H1 (cell line): Measurements from ENCODE around the gene CDH16.

ENCODE experiments used
- SIN3A ChIP-seq, 2 experiments: IDR thresholded peaks in 1 of 2; conservative IDR thresholded peaks in 1 of 2; 2 replicates each; pipeline ENCODE4 v1.6.1; 2011 to 2012; ENCODE audit warnings: low read length in 2 of 2, improper control_type of control experiment in 1 of 2, low read depth in 1 of 2, mild to moderate bottlenecking in 1 of 2
- TF ChIP-seq, protein P1 (sequence below): IDR thresholded peaks from 2 replicates; pipeline ENCODE4 v1.6.1; 2012; ENCODE audit warnings: inconsistent platforms
- TF ChIP-seq, protein P2 (sequence below), 3 experiments: IDR thresholded peaks; 1 replicate in 2 of 3; 2 replicates in 1 of 3; pipeline versions ENCODE4 v1.5.1 to v1.6.1; 2011; ENCODE audit warnings: low read length in 3 of 3, mild to moderate bottlenecking in 3 of 3, inconsistent platforms in 2 of 3, low read depth in 1 of 3, moderate library complexity in 1 of 3; ENCODE audit not compliant: insufficient read depth in 1 of 3; ENCODE audit errors: control extremely low read depth in 1 of 3

DNA sequence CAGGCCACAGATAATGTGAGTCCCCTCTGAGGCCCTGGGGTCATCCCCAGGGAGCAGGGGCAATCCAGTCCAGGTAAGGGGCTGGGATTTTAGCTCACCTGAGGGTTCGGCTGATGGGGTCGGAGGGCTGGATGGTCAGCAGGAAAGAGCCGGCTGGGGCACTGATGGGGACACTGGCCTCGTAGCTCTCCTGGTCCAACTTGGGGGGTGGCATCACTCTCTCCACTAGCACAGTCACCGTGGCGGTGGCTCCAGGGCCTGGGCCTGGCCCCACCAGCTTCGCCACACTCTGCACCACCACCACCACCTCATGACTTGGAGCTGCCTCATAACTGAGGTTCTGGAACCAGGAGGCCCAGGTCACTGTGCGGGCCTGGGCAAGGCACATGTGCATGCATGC, 6.9 kb downstream of the CDH16 start:
- TF ChIP-seq, protein P1, sequence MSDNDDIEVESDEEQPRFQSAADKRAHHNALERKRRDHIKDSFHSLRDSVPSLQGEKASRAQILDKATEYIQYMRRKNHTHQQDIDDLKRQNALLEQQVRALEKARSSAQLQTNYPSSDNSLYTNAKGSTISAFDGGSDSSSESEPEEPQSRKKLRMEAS, result no peak
- TF ChIP-seq, protein P2, sequence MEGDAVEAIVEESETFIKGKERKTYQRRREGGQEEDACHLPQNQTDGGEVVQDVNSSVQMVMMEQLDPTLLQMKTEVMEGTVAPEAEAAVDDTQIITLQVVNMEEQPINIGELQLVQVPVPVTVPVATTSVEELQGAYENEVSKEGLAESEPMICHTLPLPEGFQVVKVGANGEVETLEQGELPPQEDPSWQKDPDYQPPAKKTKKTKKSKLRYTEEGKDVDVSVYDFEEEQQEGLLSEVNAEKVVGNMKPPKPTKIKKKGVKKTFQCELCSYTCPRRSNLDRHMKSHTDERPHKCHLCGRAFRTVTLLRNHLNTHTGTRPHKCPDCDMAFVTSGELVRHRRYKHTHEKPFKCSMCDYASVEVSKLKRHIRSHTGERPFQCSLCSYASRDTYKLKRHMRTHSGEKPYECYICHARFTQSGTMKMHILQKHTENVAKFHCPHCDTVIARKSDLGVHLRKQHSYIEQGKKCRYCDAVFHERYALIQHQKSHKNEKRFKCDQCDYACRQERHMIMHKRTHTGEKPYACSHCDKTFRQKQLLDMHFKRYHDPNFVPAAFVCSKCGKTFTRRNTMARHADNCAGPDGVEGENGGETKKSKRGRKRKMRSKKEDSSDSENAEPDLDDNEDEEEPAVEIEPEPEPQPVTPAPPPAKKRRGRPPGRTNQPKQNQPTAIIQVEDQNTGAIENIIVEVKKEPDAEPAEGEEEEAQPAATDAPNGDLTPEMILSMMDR (IDR thresholded peaks at IDR 0.05; ENCODE audit: control extremely low read depth in 1 of 3, insufficient read depth in 1 of 3, low read depth in 1 of 3, low read length in 3 of 3), result no peak
- TF ChIP-seq SIN3A (conservative IDR thresholded peaks at IDR 0.05 in 1 of 2, IDR thresholded peaks at IDR 0.05 in 1 of 2; ENCODE audit: low read depth in 1 of 2, low read length in 2 of 2), result no peak
